Natural killer cell (primary cell): ENCODE results near the gene C19orf38. TPM values are rescaled to one million over a fixed set of nuclear protein-coding genes. Genes with fewer than 3 reads are reported as not detected.

Source experiments
- ATAC-seq, 3 donors: fragments of 150-1000 bp in 2 of 3; fragments of 200-7000 bp in 1 of 3; cut with Tn5 transposase; 1 replicate in 1 of 3; 2 replicates in 2 of 3; pipeline ENCODE4 v1.10.0; 2021; ENCODE audit warnings: mild to moderate bottlenecking in 2 of 3, moderate library complexity in 2 of 3
- DNase-seq, 2 donors: peaks; one replicate each; pipeline versions ENCODE4 v3.0.0 to v3.0.0-alpha.2; 2013 to 2021; ENCODE audit warnings: mixed read lengths in 1 of 2
- H3K27ac ChIP-seq: one replicate; pipeline ENCODE4 v1.5.1; 2013; ENCODE audit warnings: mild to moderate bottlenecking, low read length
- H3K27me3 ChIP-seq: one replicate; pipeline ENCODE4 v1.6.1; 2013; ENCODE audit warnings: low read length; ENCODE audit not compliant: control insufficient read depth, insufficient read depth
- H3K36me3 ChIP-seq: one replicate; pipeline ENCODE4 v1.6.1; 2013; ENCODE audit warnings: low read length; ENCODE audit not compliant: control insufficient read depth, insufficient read depth
- H3K4me1 ChIP-seq: one replicate; pipeline ENCODE4 v1.6.1; 2013; ENCODE audit warnings: low read length; ENCODE audit not compliant: control insufficient read depth, insufficient read depth
- H3K4me3 ChIP-seq: one replicate; pipeline ENCODE4 v1.5.1; 2013; ENCODE audit warnings: low read length
- H3K9me3 ChIP-seq: one replicate; pipeline ENCODE4 v1.6.1; 2013; ENCODE audit warnings: low read length; ENCODE audit not compliant: control insufficient read depth, insufficient read depth
- H3K27ac Mint-ChIP-seq, 2 donors: one replicate each; pipeline ENCODE4 v1.8.0; 2022; ENCODE audit warnings: mild to moderate bottlenecking in 2 of 2, mixed read lengths in 2 of 2, moderate library complexity in 1 of 2
- H3K27me3 Mint-ChIP-seq, 2 donors: one replicate each; pipeline ENCODE4 v1.8.0; 2022; ENCODE audit warnings: low read depth in 2 of 2, mixed read lengths in 2 of 2
- H3K36me3 Mint-ChIP-seq: one replicate; pipeline ENCODE4 v1.8.0; 2022; ENCODE audit warnings: mixed read lengths
- H3K4me1 Mint-ChIP-seq, 2 donors: one replicate each; pipeline ENCODE4 v1.8.0; 2022; ENCODE audit warnings: mixed read lengths in 2 of 2
- H3K4me3 Mint-ChIP-seq: one replicate; pipeline ENCODE4 v1.8.0; 2022; ENCODE audit warnings: mild to moderate bottlenecking, moderate library complexity, mixed read lengths
- H3K9me3 Mint-ChIP-seq, 2 donors: one replicate each; pipeline ENCODE4 v1.8.0; 2022; ENCODE audit warnings: mixed read lengths in 2 of 2
- WGBS: methylation state at CpG from one replicate; pipeline ENCODE4 v1.1.7; 2013; ENCODE audit warnings: missing lambda C conversion rate; ENCODE audit not compliant: insufficient coverage; 5-methylcytosine and 5-hydroxymethylcytosine counted together
- intact Hi-C: fragments of 100-400 bp; cut with micrococcal nuclease; formaldehyde crosslinking; loops from one replicate; pipeline ENCODE4 v1.14.2; 2022
- total RNA-seq, 4 donors: library from RNA; stranded (reverse); fragments of 120-200 nt in 1 of 4; gene quantifications; one replicate each; pipeline versions ENCODE4 v1.2.3 to v1.2.4, GENCODE V29; 2013 to 2022
- TF ChIP-seq, protein P1 (sequence below): fragments of 200-600 bp; IDR thresholded peaks from one replicate; pipeline ENCODE4 v1.8.0; 2022; ENCODE audit warnings: antibody characterized with exemption

The C19orf38 gene
- total RNA-seq, 3 donors from 2014 or later (not counting 1 experiment from before 2014, with no cell fraction given), result 2.9 to 9.9 (median 6.2) TPM

GRCh38 chr19:10846500-10847202 is 1.6 kb upstream of the C19orf38 start:
- H3K36me3 Mint-ChIP-seq, result no peaks in the 10 kb centered on the region
- H3K4me1 ChIP-seq, result peaks cover 19% of the 10 kb centered on the region
- ATAC-seq, result peak in 2 of 3 donors; percentile 61 to 66
- no peaks in the 10 kb centered on the region for H3K27me3 Mint-ChIP-seq
- WGBS, result no CpG with 5 or more reads among the region's 2 CpGs
- no peak for DNase-seq
- peak overlapping the region in 1 of 2 donors; percentile 51 for H3K27ac Mint-ChIP-seq
- intact Hi-C loops, result no loop called here
- H3K4me1 Mint-ChIP-seq, result peaks cover 12 to 16% of the 10 kb centered on the region in 2 donors
- peaks cover 5% of the 10 kb centered on the region for H3K9me3 ChIP-seq
- no peak overlapping the region for H3K4me3 ChIP-seq
- TF ChIP-seq, protein P1, sequence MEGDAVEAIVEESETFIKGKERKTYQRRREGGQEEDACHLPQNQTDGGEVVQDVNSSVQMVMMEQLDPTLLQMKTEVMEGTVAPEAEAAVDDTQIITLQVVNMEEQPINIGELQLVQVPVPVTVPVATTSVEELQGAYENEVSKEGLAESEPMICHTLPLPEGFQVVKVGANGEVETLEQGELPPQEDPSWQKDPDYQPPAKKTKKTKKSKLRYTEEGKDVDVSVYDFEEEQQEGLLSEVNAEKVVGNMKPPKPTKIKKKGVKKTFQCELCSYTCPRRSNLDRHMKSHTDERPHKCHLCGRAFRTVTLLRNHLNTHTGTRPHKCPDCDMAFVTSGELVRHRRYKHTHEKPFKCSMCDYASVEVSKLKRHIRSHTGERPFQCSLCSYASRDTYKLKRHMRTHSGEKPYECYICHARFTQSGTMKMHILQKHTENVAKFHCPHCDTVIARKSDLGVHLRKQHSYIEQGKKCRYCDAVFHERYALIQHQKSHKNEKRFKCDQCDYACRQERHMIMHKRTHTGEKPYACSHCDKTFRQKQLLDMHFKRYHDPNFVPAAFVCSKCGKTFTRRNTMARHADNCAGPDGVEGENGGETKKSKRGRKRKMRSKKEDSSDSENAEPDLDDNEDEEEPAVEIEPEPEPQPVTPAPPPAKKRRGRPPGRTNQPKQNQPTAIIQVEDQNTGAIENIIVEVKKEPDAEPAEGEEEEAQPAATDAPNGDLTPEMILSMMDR, result no peak
- no peaks in the 10 kb centered on the region for H3K36me3 ChIP-seq
- H3K4me3 Mint-ChIP-seq, result no peak overlapping the region
- H3K27ac ChIP-seq, result no peak overlapping the region
- no peaks in the 10 kb centered on the region for H3K27me3 ChIP-seq
- no peaks in the 10 kb centered on the region for H3K9me3 Mint-ChIP-seq

DNA sequence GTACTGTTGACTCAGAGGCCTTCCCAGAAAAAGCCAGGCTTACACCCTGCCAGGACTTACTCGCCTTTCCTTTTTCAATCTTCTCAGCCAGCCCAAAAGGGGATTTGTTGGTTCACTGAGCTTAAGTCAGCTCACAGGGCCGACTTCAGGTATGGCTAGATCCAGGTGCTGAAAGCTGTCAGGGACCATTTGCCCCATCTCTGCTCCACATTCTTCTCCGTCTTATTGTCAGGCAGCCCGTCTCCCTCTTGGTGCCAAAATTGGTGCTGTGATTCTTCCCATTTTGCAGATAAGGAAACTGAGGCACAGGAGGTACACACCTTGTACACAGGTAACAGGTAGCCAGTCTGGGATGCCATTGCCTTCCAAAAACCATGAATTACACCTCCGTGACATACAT is 2.4 kb downstream of the C19orf38 start:
- DNase-seq (no peak), ATAC-seq (no peak)
- no peaks in the 10 kb centered on the region for H3K27me3 Mint-ChIP-seq
- Histone ChIP-seq H3K9me3 (peaks cover 5% of the 10 kb centered on the region), H3K36me3 (no peaks in the 10 kb centered on the region), H3K27me3 (no peaks in the 10 kb centered on the region), H3K4me3 (no peak overlapping the region), H3K4me1 (peaks cover 19% of the 10 kb centered on the region), H3K27ac (no peak overlapping the region)
- peaks cover 12 to 16% of the 10 kb centered on the region in 2 donors for H3K4me1 Mint-ChIP-seq
- 86% methylated on average over 4 of the region's 5 CpGs for WGBS
- H3K36me3 Mint-ChIP-seq, result no peaks in the 10 kb centered on the region
- no peaks in the 10 kb centered on the region for H3K9me3 Mint-ChIP-seq
- TF ChIP-seq, protein P1, result no peak
- intact Hi-C loops, result no loop called here
- no peak overlapping the region for H3K4me3 Mint-ChIP-seq
- H3K27ac Mint-ChIP-seq, result no peak overlapping the region

DNA sequence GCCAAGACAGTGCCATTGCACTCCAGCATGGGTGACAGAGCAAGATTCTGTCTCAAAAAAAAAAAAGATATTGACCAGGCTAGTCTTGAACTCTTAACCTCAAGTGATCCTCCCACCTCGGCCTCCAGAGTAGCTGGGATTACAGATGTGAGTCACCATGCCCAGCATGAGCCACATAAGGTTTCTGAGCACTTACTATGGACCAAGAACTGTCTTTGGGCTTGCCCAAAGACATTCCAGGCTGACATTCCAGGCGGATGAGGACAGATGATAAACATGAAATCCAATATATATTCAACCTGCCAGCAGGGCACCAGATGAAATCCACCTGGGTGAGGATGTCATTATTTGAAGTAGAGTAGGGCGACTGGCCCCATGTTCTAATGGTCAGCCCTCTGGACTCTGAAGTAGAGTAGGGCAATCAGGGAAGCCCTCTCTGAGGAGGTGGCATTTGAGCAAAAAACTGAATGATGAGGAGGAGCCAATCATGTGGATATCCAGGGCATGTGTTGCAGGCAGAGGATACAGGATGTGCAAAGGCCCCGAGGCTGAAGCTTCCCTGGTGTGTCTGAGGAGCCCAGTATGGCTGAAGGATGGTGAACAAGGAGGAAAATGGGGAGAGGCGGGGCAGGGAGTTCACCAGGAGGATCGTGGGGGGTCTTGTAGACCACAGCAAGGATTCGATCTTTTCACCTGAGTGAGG is 4.0 kb downstream of the C19orf38 start:
- Mint-ChIP-seq H3K4me1 (peaks cover 5 to 6% of the 10 kb centered on the region in 2 donors), H3K36me3 (no peaks in the 10 kb centered on the region), H3K9me3 (no peaks in the 10 kb centered on the region), H3K4me3 (no peak overlapping the region), H3K27me3 (no peaks in the 10 kb centered on the region), H3K27ac (no peak overlapping the region)
- intact Hi-C loops, result no loop called here
- WGBS, result 89% methylated on average over 7 of the region's 7 CpGs
- DNase-seq (no peak), ATAC-seq (no peak)
- Histone ChIP-seq H3K4me3 (no peak overlapping the region), H3K27me3 (no peaks in the 10 kb centered on the region), H3K9me3 (no peaks in the 10 kb centered on the region), H3K4me1 (peaks cover 16% of the 10 kb centered on the region), H3K36me3 (no peaks in the 10 kb centered on the region), H3K27ac (no peak overlapping the region)
- TF ChIP-seq, protein P1, result no peak
